ENCODE measurements around the gene CIC. TPM values are rescaled to one million over a fixed set of nuclear protein-coding genes. Genes with fewer than 3 reads are reported as not detected.
A peak's percentile ranks its signal among the peaks of the same experiment; 100 is the strongest.

The CIC gene
- total and polyA plus RNA-seq, 9 of the 15 experiments (the other 6 are each of a cell fraction or from before 2014, with no cell fraction given): 0.07 to 44.7 (median 8.6) TPM

GRCh38 chr19:42253245-42254088 lies 15.6 kb upstream of the CIC start (continued):
- TF ChIP-seq NFATC3 (IDR thresholded peaks at IDR 0.05) (no peak), TAF9B (IDR thresholded peaks at IDR 0.05; ENCODE audit: partially characterized antibody) (no peak), PHB2 (IDR thresholded peaks at IDR 0.05; ENCODE audit: low read depth) (no peak), CC2D1A (IDR thresholded peaks at IDR 0.05) (peak; percentile 97), FOXJ3 (CRISPR knock-in tag; IDR thresholded peaks at IDR 0.05) (no peak), PTRF (tag; IDR thresholded peaks at IDR 0.05) (no peak), NFE2 (IDR thresholded peaks at IDR 0.05; ENCODE audit: low read depth) (no peak), LCOR (CRISPR knock-in tag; IDR thresholded peaks at IDR 0.05) (no peak), PATZ1 (CRISPR knock-in tag; IDR thresholded peaks at IDR 0.05; ENCODE audit: borderline replicate concordance) (no peak), CBX8 (IDR thresholded peaks at IDR 0.05; ENCODE audit: borderline replicate concordance, extremely low read depth, low read depth, low read length, poor library complexity, severe bottlenecking) (no peak), YY1 (IDR thresholded peaks at IDR 0.05; ENCODE audit: borderline replicate concordance in 1 of 3, control insufficient read depth in 1 of 3, extremely low read depth in 1 of 3, insufficient read depth in 3 of 3, insufficient read length in 1 of 3, insufficient replicate concordance in 2 of 3, low read depth in 1 of 3, low read length in 2 of 3) (peak in 2 of 3 experiments; percentile 35 to 62), CSDE1 (IDR thresholded peaks at IDR 0.05) (no peak), PTBP1 (IDR thresholded peaks at IDR 0.05; ENCODE audit: low read depth, low read length) (no peak), DIDO1 (tag; IDR thresholded peaks at IDR 0.05; ENCODE audit: low read depth) (no peak), ZFPM2 (CRISPR knock-in tag; IDR thresholded peaks at IDR 0.05) (no peak), ZNF121 (CRISPR knock-in tag; conservative IDR thresholded peaks at IDR 0.05) (no peak), PHF20 (IDR thresholded peaks at IDR 0.05; ENCODE audit: partially characterized antibody) (no peak), ADNP (tag; IDR thresholded peaks at IDR 0.05) (no peak), WHSC1 (IDR thresholded peaks at IDR 0.05; ENCODE audit: low read length) (no peak), XRCC3 (IDR thresholded peaks at IDR 0.05) (no peak), E2F6 (IDR thresholded peaks at IDR 0.05; ENCODE audit: borderline replicate concordance in 1 of 2, extremely low read depth in 1 of 2, insufficient read depth in 1 of 2, insufficient read length in 1 of 2, low read depth in 1 of 2, low read length in 1 of 2, poor library complexity in 1 of 2, severe bottlenecking in 1 of 2) (peak in 1 of 2 experiments; percentile 20), ETV1 (tag; conservative IDR thresholded peaks at IDR 0.05; ENCODE audit: low read depth) (peak; percentile 75), ESRRB (CRISPR knock-in tag; IDR thresholded peaks at IDR 0.05; ENCODE audit: borderline replicate concordance) (no peak)
- TF ChIP-seq, protein P1, sequence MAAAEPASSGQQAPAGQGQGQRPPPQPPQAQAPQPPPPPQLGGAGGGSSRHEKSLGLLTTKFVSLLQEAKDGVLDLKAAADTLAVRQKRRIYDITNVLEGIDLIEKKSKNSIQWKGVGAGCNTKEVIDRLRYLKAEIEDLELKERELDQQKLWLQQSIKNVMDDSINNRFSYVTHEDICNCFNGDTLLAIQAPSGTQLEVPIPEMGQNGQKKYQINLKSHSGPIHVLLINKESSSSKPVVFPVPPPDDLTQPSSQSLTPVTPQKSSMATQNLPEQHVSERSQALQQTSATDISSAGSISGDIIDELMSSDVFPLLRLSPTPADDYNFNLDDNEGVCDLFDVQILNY (CRISPR knock-in tag; IDR thresholded peaks at IDR 0.05): no peak
